NCI-H526 (cell line): Measurements from ENCODE around the gene GSTA1.
"Not testable (repeated sequence)": the region's sequence is repeated elsewhere in the genome, so short reads cannot be mapped to it uniquely, and the experiment has no call there.

Source experiments
- DNase-seq, 2 experiments: peaks; one replicate each; lab custom pipeline; 2025; lab: John Stamatoyannopoulos, UW

GSTA1 gene

GRCh38 chr6:52803668-52804255, at the start of gene GSTA1:
Gene GSTA1 (minus strand): TSS chr6:52803816. CDS start chr6:52799267, 4,549 bp downstream.
- DNase-seq = not testable (repeated sequence)

- DNase-seq = no peak
Observed at GRCh38 chr6:52849137-52849536, 45.5 kb upstream of the GSTA1 start.

- DNase-seq = no peak
Observed at GRCh38 chr6:52846002-52846401, 42.4 kb upstream of the GSTA1 start.

GRCh38 chr6:52843605-52844004, 40.0 kb upstream of the GSTA1 start:
- DNase-seq = no peak

GRCh38 chr6:52840763-52841585, 37.4 kb upstream of the GSTA1 start, which contains the start of gene GSTA5:
Gene GSTA5 (minus strand): TSS chr6:52840813.
- no peak for DNase-seq

GRCh38 chr6:52839124-52840055, 35.8 kb upstream of the GSTA1 start:
- peak; percentile 48 to 74 for DNase-seq

- DNase-seq = no peak
Observed at GRCh38 chr6:52834481-52834880, 30.9 kb upstream of the GSTA1 start.

GRCh38 chr6:52830869-52831268, 27.3 kb upstream of the GSTA1 start:
- DNase-seq = peak in 1 of 2 experiments; percentile 4

- DNase-seq = no peak
Observed at GRCh38 chr6:52829046-52829817, 25.6 kb upstream of the GSTA1 start.

GRCh38 chr6:52828621-52829020, 25.0 kb upstream of the GSTA1 start:
- DNase-seq = not testable (repeated sequence)

GRCh38 chr6:52827073-52827783, 23.6 kb upstream of the GSTA1 start:
- DNase-seq = not testable (repeated sequence)

GRCh38 chr6:52826513-52826912, 22.9 kb upstream of the GSTA1 start:
- DNase-seq = no peak

- not testable (repeated sequence) for DNase-seq
Observed at GRCh38 chr6:52825900-52826459, 22.4 kb upstream of the GSTA1 start.

- DNase-seq = not testable (repeated sequence)
Observed at GRCh38 chr6:52825270-52825793, 21.7 kb upstream of the GSTA1 start.

GRCh38 chr6:52821842-52822241, 18.2 kb upstream of the GSTA1 start:
- DNase-seq = no peak

- DNase-seq = no peak
Observed at GRCh38 chr6:52820198-52820597, 16.6 kb upstream of the GSTA1 start.

GRCh38 chr6:52815167-52816092, 11.8 kb upstream of the GSTA1 start:
- peak; percentile 32 to 67 for DNase-seq

- DNase-seq = not testable (repeated sequence)
Observed at GRCh38 chr6:52814545-52814944, 10.9 kb upstream of the GSTA1 start.

- DNase-seq = not testable (repeated sequence)
Observed at GRCh38 chr6:52809777-52810176, 6.2 kb upstream of the GSTA1 start.
